Activated naive CD4-positive, alpha-beta T cell treated with anti-CD3 and anti-CD28 coated beads, Interleukin-2, amount 50 U/mL, for 24 hours (primary cell): ENCODE results near the gene CNPY1.

ENCODE experiments used
- H3K27ac Mint-ChIP-seq: one replicate; pipeline ENCODE4 v1.8.0; 2021; ENCODE audit warnings: mild to moderate bottlenecking, mixed read lengths
- H3K27me3 Mint-ChIP-seq: one replicate; pipeline ENCODE4 v1.8.0; 2021; ENCODE audit warnings: mixed read lengths
- H3K36me3 Mint-ChIP-seq: one replicate; pipeline ENCODE4 v1.8.0; 2021; ENCODE audit warnings: mixed read lengths
- H3K4me1 Mint-ChIP-seq: one replicate; pipeline ENCODE4 v1.8.0; 2021; ENCODE audit warnings: mixed read lengths
- H3K4me3 Mint-ChIP-seq: one replicate; pipeline ENCODE4 v1.8.0; 2021; ENCODE audit warnings: mild to moderate bottlenecking, mixed read lengths
- H3K9me3 Mint-ChIP-seq: one replicate; pipeline ENCODE4 v1.8.0; 2021; ENCODE audit warnings: mixed read lengths

Gene CNPY1

GRCh38 chr7:155466814-155467733, 79.3 kb downstream of the CNPY1 start:
- Mint-ChIP-seq H3K4me1 (peaks cover 5% of the 10 kb centered on the region), H3K9me3 (no peaks in the 10 kb centered on the region), H3K27ac (no peak overlapping the region), H3K4me3 (no peak overlapping the region), H3K27me3 (peaks cover 58% of the 10 kb centered on the region), H3K36me3 (no peaks in the 10 kb centered on the region)

- H3K27me3 Mint-ChIP-seq: peaks cover 58% of the 10 kb centered on the region
- no peaks in the 10 kb centered on the region for H3K9me3 Mint-ChIP-seq
- H3K4me3 Mint-ChIP-seq: no peak overlapping the region
- no peaks in the 10 kb centered on the region for H3K36me3 Mint-ChIP-seq
- H3K27ac Mint-ChIP-seq: no peak overlapping the region
- peaks cover 3% of the 10 kb centered on the region for H3K4me1 Mint-ChIP-seq
Measured at GRCh38 chr7:155466142-155466813, 80.1 kb downstream of the CNPY1 start.

GRCh38 chr7:155465761-155466141, 80.6 kb downstream of the CNPY1 start:
- no peaks in the 10 kb centered on the region for H3K9me3 Mint-ChIP-seq
- no peaks in the 10 kb centered on the region for H3K4me1 Mint-ChIP-seq
- no peak overlapping the region for H3K27ac Mint-ChIP-seq
- H3K4me3 Mint-ChIP-seq: no peak overlapping the region
- H3K36me3 Mint-ChIP-seq: no peaks in the 10 kb centered on the region
- peaks cover 57% of the 10 kb centered on the region for H3K27me3 Mint-ChIP-seq

- no peaks in the 10 kb centered on the region for H3K9me3 Mint-ChIP-seq
- H3K4me1 Mint-ChIP-seq: no peaks in the 10 kb centered on the region
- no peak overlapping the region for H3K27ac Mint-ChIP-seq
- no peak overlapping the region for H3K4me3 Mint-ChIP-seq
- no peaks in the 10 kb centered on the region for H3K36me3 Mint-ChIP-seq
- H3K27me3 Mint-ChIP-seq: peaks cover 53% of the 10 kb centered on the region
Measured at GRCh38 chr7:155464948-155465739, 81.2 kb downstream of the CNPY1 start.

GRCh38 chr7:155464183-155464582, 82.2 kb downstream of the CNPY1 start:
- no peak overlapping the region for H3K27ac Mint-ChIP-seq
- H3K27me3 Mint-ChIP-seq: peaks cover 55% of the 10 kb centered on the region
- H3K4me3 Mint-ChIP-seq: no peak overlapping the region

GRCh38 chr7:155463114-155463811, 83.1 kb downstream of the CNPY1 start:
- Mint-ChIP-seq H3K9me3 (no peaks in the 10 kb centered on the region), H3K4me1 (peaks cover 7% of the 10 kb centered on the region), H3K36me3 (no peaks in the 10 kb centered on the region), H3K27ac (no peak overlapping the region), H3K27me3 (peaks cover 50% of the 10 kb centered on the region), H3K4me3 (no peak overlapping the region)

More at GRCh38 chr7:155464183-155464582, 82.2 kb downstream of the CNPY1 start:
- Mint-ChIP-seq H3K36me3 (no peaks in the 10 kb centered on the region), H3K9me3 (no peaks in the 10 kb centered on the region), H3K4me1 (peaks cover 7% of the 10 kb centered on the region)

- H3K9me3 Mint-ChIP-seq: no peaks in the 10 kb centered on the region
- peaks cover 46% of the 10 kb centered on the region for H3K27me3 Mint-ChIP-seq
- H3K4me1 Mint-ChIP-seq: peaks cover 7% of the 10 kb centered on the region
- H3K27ac Mint-ChIP-seq: no peak overlapping the region
- no peaks in the 10 kb centered on the region for H3K36me3 Mint-ChIP-seq
- no peak overlapping the region for H3K4me3 Mint-ChIP-seq
Measured at GRCh38 chr7:155462163-155462735, 84.1 kb downstream of the CNPY1 start.

GRCh38 chr7:155461631-155462030, 84.7 kb downstream of the CNPY1 start:
- Mint-ChIP-seq H3K27me3 (peaks cover 48% of the 10 kb centered on the region), H3K4me1 (peaks cover 12% of the 10 kb centered on the region), H3K9me3 (no peaks in the 10 kb centered on the region), H3K36me3 (no peaks in the 10 kb centered on the region), H3K27ac (no peak overlapping the region), H3K4me3 (no peak overlapping the region)

GRCh38 chr7:155460926-155461613, 85.3 kb downstream of the CNPY1 start:
- H3K4me3 Mint-ChIP-seq: no peak overlapping the region
- no peaks in the 10 kb centered on the region for H3K9me3 Mint-ChIP-seq
- H3K4me1 Mint-ChIP-seq: peaks cover 16% of the 10 kb centered on the region
- no peaks in the 10 kb centered on the region for H3K36me3 Mint-ChIP-seq
- H3K27ac Mint-ChIP-seq: no peak overlapping the region
- peaks cover 51% of the 10 kb centered on the region for H3K27me3 Mint-ChIP-seq

- H3K27ac Mint-ChIP-seq: no peak overlapping the region
- H3K36me3 Mint-ChIP-seq: no peaks in the 10 kb centered on the region
- H3K4me1 Mint-ChIP-seq: peaks cover 16% of the 10 kb centered on the region
- H3K4me3 Mint-ChIP-seq: peak overlapping the region; percentile 15
- peaks cover 48% of the 10 kb centered on the region for H3K27me3 Mint-ChIP-seq
- no peaks in the 10 kb centered on the region for H3K9me3 Mint-ChIP-seq
Measured at GRCh38 chr7:155459700-155460461, 86.5 kb downstream of the CNPY1 start.

- peak overlapping the region; percentile 15 for H3K4me3 Mint-ChIP-seq
- H3K9me3 Mint-ChIP-seq: no peaks in the 10 kb centered on the region
- no peaks in the 10 kb centered on the region for H3K36me3 Mint-ChIP-seq
- peak overlapping the region; percentile 30 for H3K27ac Mint-ChIP-seq
- peaks cover 16% of the 10 kb centered on the region for H3K4me1 Mint-ChIP-seq
- H3K27me3 Mint-ChIP-seq: peaks cover 47% of the 10 kb centered on the region
Measured at GRCh38 chr7:155458878-155459699, 87.3 kb downstream of the CNPY1 start.

GRCh38 chr7:155458111-155458877, 88.1 kb downstream of the CNPY1 start, which contains the start of gene EN2:
Gene EN2, plus strand, starts transcription at chr7:155458129. Its CDS starts 249 bp downstream, at chr7:155458378.
- Mint-ChIP-seq H3K27ac (no peak within 1 kb of the TSS), H3K9me3 (no peaks in the 10 kb centered on the region), H3K36me3 (no peaks in the 10 kb centered on the region), H3K4me3 (peak within 1 kb of the TSS; percentile 69), H3K4me1 (peaks cover 16% of the 10 kb centered on the region), H3K27me3 (peaks cover 44% of the 10 kb centered on the region)
